Measurements from ENCODE around the gene XPC. TPM values are rescaled to one million over a fixed set of nuclear protein-coding genes. Genes with fewer than 3 reads are reported as not detected.

XPC gene
- total RNA-seq, 2 donors from 2014 or later, result 24.5 to 51.4 TPM

GRCh38 chr3:14146381-14147065, 31.9 kb downstream of the XPC start:
- no peak for ATAC-seq
- no peaks in the 10 kb centered on the region for H3K9me3 Mint-ChIP-seq
- peak overlapping the region; percentile 44 to 90 for H3K27ac Mint-ChIP-seq
- DNase-seq (ENCODE audit: low spot score in 2 of 2), result peak in 1 of 2 donors; percentile 44
- H3K36me3 Mint-ChIP-seq, result peaks cover 6 to 15% of the 10 kb centered on the region in 2 donors

- no peak for DNase-seq (ENCODE audit: low spot score in 2 of 2)
- Mint-ChIP-seq H3K9me3 (no peaks in the 10 kb centered on the region), H3K36me3 (peaks cover 7 to 17% of the 10 kb centered on the region in 2 donors), H3K27ac (peak overlapping the region; percentile 44 to 90)
- no peak for ATAC-seq
These were observed 32.6 kb downstream of the XPC start for GRCh38 chr3:14145670-14146380.

- DNase-seq (ENCODE audit: low spot score in 2 of 2), result no peak
- no peak for ATAC-seq
- peaks cover 7 to 17% of the 10 kb centered on the region in 2 donors for H3K36me3 Mint-ChIP-seq
- H3K9me3 Mint-ChIP-seq, result no peaks in the 10 kb centered on the region
- H3K27ac Mint-ChIP-seq, result peak overlapping the region; percentile 90 to 98
These were observed 33.2 kb downstream of the XPC start for GRCh38 chr3:14145236-14145635.

GRCh38 chr3:14144423-14145075, 33.9 kb downstream of the XPC start:
- Mint-ChIP-seq H3K27ac (peak overlapping the region; percentile 90 to 98), H3K36me3 (peaks cover 7 to 17% of the 10 kb centered on the region in 2 donors), H3K9me3 (no peaks in the 10 kb centered on the region)
- DNase-seq (ENCODE audit: low spot score in 2 of 2) (peak; percentile 59 to 65), ATAC-seq (peak; percentile 86 to 89)

GRCh38 chr3:14143271-14144225, 34.9 kb downstream of the XPC start:
- ATAC-seq, result peak; percentile 8 to 31
- no peaks in the 10 kb centered on the region for H3K9me3 Mint-ChIP-seq
- no peak for DNase-seq (ENCODE audit: low spot score in 2 of 2)
- H3K36me3 Mint-ChIP-seq, result peaks cover 7 to 17% of the 10 kb centered on the region in 2 donors
- peak overlapping the region; percentile 90 to 98 for H3K27ac Mint-ChIP-seq

GRCh38 chr3:14142567-14143270, 35.7 kb downstream of the XPC start:
- Mint-ChIP-seq H3K27ac (peak overlapping the region; percentile 71 to 94), H3K36me3 (peaks cover 7 to 17% of the 10 kb centered on the region in 2 donors), H3K9me3 (no peaks in the 10 kb centered on the region)
- DNase-seq (ENCODE audit: low spot score in 2 of 2) (peak in 1 of 2 donors; percentile 27), ATAC-seq (peak; percentile 35 to 47)

GRCh38 chr3:14141602-14142341, 36.6 kb downstream of the XPC start:
- H3K9me3 Mint-ChIP-seq, result no peaks in the 10 kb centered on the region
- H3K27ac Mint-ChIP-seq, result peak overlapping the region; percentile 71 to 94
- DNase-seq (ENCODE audit: low spot score in 2 of 2), result no peak
- ATAC-seq, result no peak
- peaks cover 7 to 17% of the 10 kb centered on the region in 2 donors for H3K36me3 Mint-ChIP-seq

GRCh38 chr3:14141144-14141543, 37.3 kb downstream of the XPC start:
- ATAC-seq, result no peak
- no peak for DNase-seq (ENCODE audit: low spot score in 2 of 2)
- Mint-ChIP-seq H3K27ac (peak overlapping the region in 1 of 2 donors; percentile 71), H3K36me3 (peaks cover 7 to 18% of the 10 kb centered on the region in 2 donors), H3K9me3 (no peaks in the 10 kb centered on the region)

- H3K27ac Mint-ChIP-seq, result peak overlapping the region in 1 of 2 donors; percentile 60
- DNase-seq (ENCODE audit: low spot score in 2 of 2), result no peak
- no peaks in the 10 kb centered on the region for H3K9me3 Mint-ChIP-seq
- H3K36me3 Mint-ChIP-seq, result peaks cover 7 to 23% of the 10 kb centered on the region in 2 donors
- ATAC-seq, result no peak
These were observed 37.7 kb downstream of the XPC start for GRCh38 chr3:14140668-14141067.

- DNase-seq (ENCODE audit: low spot score in 2 of 2) (no peak), ATAC-seq (no peak)
- Mint-ChIP-seq H3K36me3 (peaks cover 7 to 20% of the 10 kb centered on the region in 2 donors), H3K27ac (peak overlapping the region; percentile 13 to 24), H3K9me3 (no peaks in the 10 kb centered on the region)
These were observed 38.6 kb downstream of the XPC start for GRCh38 chr3:14139771-14140170.

- no peak for ATAC-seq
- DNase-seq (ENCODE audit: low spot score in 2 of 2), result no peak
- peak overlapping the region; percentile 61 to 86 for H3K27ac Mint-ChIP-seq
- H3K36me3 Mint-ChIP-seq, result peaks cover 7 to 20% of the 10 kb centered on the region in 2 donors
- no peaks in the 10 kb centered on the region for H3K9me3 Mint-ChIP-seq
These were observed 39.3 kb downstream of the XPC start for GRCh38 chr3:14138878-14139655.

- no peaks in the 10 kb centered on the region for H3K9me3 Mint-ChIP-seq
- ATAC-seq (no peak), DNase-seq (ENCODE audit: low spot score in 2 of 2) (no peak)
- H3K27ac Mint-ChIP-seq, result peak overlapping the region; percentile 61 to 86
- peaks cover 7 to 22% of the 10 kb centered on the region in 2 donors for H3K36me3 Mint-ChIP-seq
These were observed 40.1 kb downstream of the XPC start for GRCh38 chr3:14138109-14138877.

- Mint-ChIP-seq H3K27ac (peak overlapping the region in 1 of 2 donors; percentile 61), H3K36me3 (peaks cover 13 to 25% of the 10 kb centered on the region in 2 donors), H3K9me3 (no peaks in the 10 kb centered on the region)
- DNase-seq (ENCODE audit: low spot score in 2 of 2) (no peak), ATAC-seq (no peak)
These were observed 41.0 kb downstream of the XPC start for GRCh38 chr3:14137445-14137844.

GRCh38 chr3:14137004-14137403, 41.4 kb downstream of the XPC start:
- H3K27ac Mint-ChIP-seq, result no peak overlapping the region
- no peaks in the 10 kb centered on the region for H3K9me3 Mint-ChIP-seq
- ATAC-seq, result no peak
- H3K36me3 Mint-ChIP-seq, result peaks cover 11 to 20% of the 10 kb centered on the region in 2 donors
- DNase-seq (ENCODE audit: low spot score in 2 of 2), result no peak
